HepG2 (cell line): ENCODE measurements around the gene SBNO1. TPM values are rescaled to one million over a fixed set of nuclear protein-coding genes. Genes with fewer than 3 reads are reported as not detected.

ENCODE experiments used
- BCLAF1 ChIP-seq: fragments of 450-650 bp; IDR thresholded peaks from 2 replicates; pipeline ENCODE4 v1.6.1; 2017; ENCODE audit warnings: mild to moderate bottlenecking
- BRD4 ChIP-seq: sonication (generic); formaldehyde crosslinking; IDR thresholded peaks from 2 replicates; pipeline ENCODE4 v1.4.0; 2020; ENCODE audit warnings: missing genetic modification reagents
- CENPX ChIP-seq: sonication (generic); formaldehyde crosslinking; IDR thresholded peaks from 2 replicates; pipeline ENCODE4 v1.9.0; 2021; ENCODE audit warnings: mild to moderate bottlenecking, missing genetic modification reagents, moderate library complexity
- FOXO1 ChIP-seq: sonication (generic); formaldehyde crosslinking; IDR thresholded peaks from 2 replicates; pipeline ENCODE4 v1.4.0; 2020; ENCODE audit warnings: missing genetic modification reagents
- FUBP1 ChIP-seq: sonication (generic); formaldehyde crosslinking; IDR thresholded peaks from 2 replicates; pipeline ENCODE4 v1.5.1; 2020; ENCODE audit warnings: missing genetic modification reagents, mild to moderate bottlenecking, borderline replicate concordance
- GABPA ChIP-seq, 2 experiments: IDR thresholded peaks; 2 replicates each; pipeline ENCODE4 v1.6.1; 2011 to 2016; ENCODE audit warnings: low read depth in 2 of 2, low read length in 1 of 2, missing biosample characterization in 1 of 2, missing genetic modification characterization in 1 of 2
- HMGXB4 ChIP-seq, 2 experiments: sonication (generic) in 1 of 2; formaldehyde crosslinking in 1 of 2; IDR thresholded peaks; 2 replicates each; pipeline versions ENCODE4 v1.4.0 to v1.6.1; 2018 to 2020; ENCODE audit warnings: missing genetic modification reagents in 2 of 2, borderline replicate concordance in 1 of 2, low read depth in 1 of 2, mild to moderate bottlenecking in 1 of 2, missing biosample characterization in 1 of 2
- MZF1 ChIP-seq: sonication (generic); formaldehyde crosslinking; IDR thresholded peaks from 2 replicates; pipeline ENCODE4 v1.8.1; 2023; ENCODE audit warnings: mild to moderate bottlenecking, missing genetic modification reagents, borderline replicate concordance
- NFIC ChIP-seq: IDR thresholded peaks from 2 replicates; pipeline ENCODE4 v1.6.1; 2012; ENCODE audit warnings: mild to moderate bottlenecking, low read length, inconsistent platforms
- PHB2 ChIP-seq: fragments of 450-650 bp; IDR thresholded peaks from 2 replicates; pipeline ENCODE4 v1.6.1; 2018; ENCODE audit not compliant: partially characterized antibody
- POLR2A ChIP-seq, 2 experiments: IDR thresholded peaks; 2 replicates each; pipeline ENCODE4 v1.6.1; 2011; ENCODE audit warnings: low read depth in 2 of 2, low read length in 2 of 2, mild to moderate bottlenecking in 1 of 2, moderate library complexity in 1 of 2; ENCODE audit not compliant: insufficient read depth in 1 of 2
- RCOR2 ChIP-seq: IDR thresholded peaks from 2 replicates; pipeline ENCODE4 v1.6.1; 2016; ENCODE audit warnings: missing biosample characterization, missing genetic modification reagents
- TFE3 ChIP-seq: IDR thresholded peaks from 2 replicates; pipeline ENCODE4 v1.6.1; 2016
- TMF1 ChIP-seq: sonication (generic); formaldehyde crosslinking; IDR thresholded peaks from 2 replicates; pipeline ENCODE4 v1.8.1; 2022; ENCODE audit warnings: low read depth, missing genetic modification reagents
- ZBTB20 ChIP-seq: sonication (generic); formaldehyde crosslinking; IDR thresholded peaks from 2 replicates; pipeline ENCODE4 v1.8.1; 2023; ENCODE audit warnings: missing genetic modification reagents, low read depth, mild to moderate bottlenecking, borderline replicate concordance
- ZBTB26 ChIP-seq: IDR thresholded peaks from 2 replicates; pipeline ENCODE4 v1.6.1; 2016; ENCODE audit warnings: missing compliant biosample characterization, missing genetic modification reagents, borderline replicate concordance
- ZFY ChIP-seq: sonication (generic); formaldehyde crosslinking; IDR thresholded peaks from 2 replicates; pipeline ENCODE4 v1.4.0; 2020; ENCODE audit warnings: missing genetic modification reagents
- ZNF138 ChIP-seq: sonication (generic); formaldehyde crosslinking; IDR thresholded peaks from 2 replicates; pipeline ENCODE4 v1.5.0; 2020; ENCODE audit warnings: mild to moderate bottlenecking, low read depth, missing genetic modification reagents
- ZNF678 ChIP-seq: sonication (generic); formaldehyde crosslinking; IDR thresholded peaks from 2 replicates; pipeline ENCODE4 v1.4.0; 2020; ENCODE audit warnings: mild to moderate bottlenecking, missing genetic modification reagents
- ZSCAN30 ChIP-seq: sonication (generic); formaldehyde crosslinking; IDR thresholded peaks from 2 replicates; pipeline ENCODE4 v1.5.0; 2020; ENCODE audit warnings: mild to moderate bottlenecking, missing genetic modification reagents
- polyA plus RNA-seq, 8 experiments: library from polyadenylated mRNA; depleted of rRNA in 3 of 8; stranded (reverse) in 7 of 8; unstranded in 1 of 8; fragments of >200 nt; fragmentation: Illumina TruSeq in 4 of 8; extraction: Trizol in 4 of 8; gene quantifications; 2 replicates each; pipeline versions ENCODE4 v1.2.1 to v1.2.3, GENCODE V29; 2011 to 2016; ENCODE audit warnings: low read depth in 4 of 8, missing spikeins in 1 of 8, mixed read lengths in 1 of 8; ENCODE audit not compliant: insufficient read depth in 1 of 8
- total RNA-seq, 5 experiments: library from RNA; depleted of rRNA; stranded (reverse); fragments of >200 nt; fragmentation: Illumina TruSeq; extraction: Trizol; gene quantifications; 2 replicates each; pipeline ENCODE4 v1.2.3, GENCODE V29; 2016; ENCODE audit warnings: low read depth in 1 of 5

The SBNO1 gene
- total and polyA plus RNA-seq, 2 of the 13 experiments (the other 11 are each of a cell fraction or from before 2014, with no cell fraction given), result 10.9 to 40.2 TPM

GRCh38 chr12:123363740-123364531 is 711 bp downstream of the SBNO1 start (continued):
- TF ChIP-seq NFIC (no peak), ZBTB20 (no peak), PHB2 (no peak), TFE3 (CRISPR knock-in tag) (no peak), FUBP1 (CRISPR knock-in tag) (no peak), ZFY (CRISPR knock-in tag) (no peak), TMF1 (no peak; the same call in 1 of the 2 replicates), POLR2A (IDR thresholded peaks at IDR 0.05; ENCODE audit: insufficient read depth in 1 of 2, low read depth in 2 of 2, low read length in 2 of 2) (no peak), RCOR2 (no peak), ZSCAN30 (CRISPR knock-in tag) (no peak), ZNF678 (CRISPR knock-in tag) (0 out of 2 replicates have a peak, but pooled peaks have one; percentile 40), ZNF138 (no peak), GABPA (IDR thresholded peaks at IDR 0.05; ENCODE audit: low read depth, low read length) (no peak), GABPA (CRISPR knock-in tag; IDR thresholded peaks at IDR 0.05; ENCODE audit: low read depth) (no peak), FOXO1 (CRISPR knock-in tag) (no peak), MZF1 (no peak), BCLAF1 (no peak), BRD4 (CRISPR knock-in tag) (0 out of 2 replicates have a peak, but pooled peaks have one; percentile 42), ZBTB26 (CRISPR knock-in tag) (no peak), CENPX (CRISPR knock-in tag) (no peak), HMGXB4 (CRISPR knock-in tag; IDR thresholded peaks at IDR 0.05; ENCODE audit: borderline replicate concordance in 1 of 2, low read depth in 1 of 2) (no peak)
